Panc1 (cell line): ENCODE data around the gene RAB39A. TPM values are rescaled to one million over a fixed set of nuclear protein-coding genes. Genes with fewer than 3 reads are reported as not detected.
A peak's percentile ranks its signal among the peaks of the same experiment; 100 is the strongest.

Source experiments
- ATAC-seq: fragments of 200-7000 bp; cut with Tn5 transposase; 2 replicates; pipeline ENCODE4 v1.9.1; 2020; ENCODE audit warnings: mild to moderate bottlenecking, moderate library complexity
- BruUV-seq: library from RNA; stranded (reverse); fragments of 400-500 nt; replicated peaks from 2 replicates; lab custom pipeline; 2021; lab: Mats Ljungman, UMichigan
- CTCF ChIA-PET: fragments of 300-600 bp; sonication (Branson Sonifier 250); formaldehyde crosslinking; loops from one replicate; lab custom pipeline; 2022; ENCODE audit warnings: antibody characterized with exemption; lab: Charles Lee
- POLR2A ChIA-PET: fragments of 300-600 bp; sonication (Branson Sonifier 250); formaldehyde crosslinking; loops from one replicate; lab custom pipeline; 2022; ENCODE audit warnings: antibody characterized with exemption; lab: Charles Lee
- DNase-seq: peaks from one replicate; pipeline ENCODE4 v3.0.0-alpha.2; 2010; ENCODE audit warnings: low read depth, low spot score
- H3K27ac ChIP-seq: 2 replicates; pipeline ENCODE4 v1.5.1; 2011; ENCODE audit warnings: mild to moderate bottlenecking, low read length, inconsistent platforms
- H3K27me3 ChIP-seq: fragments of 200-500 bp; sonication (Bioruptor generic); 2 replicates; pipeline ENCODE4 v1.6.0; 2014; ENCODE audit warnings: low read length, inconsistent platforms; ENCODE audit not compliant: control insufficient read depth, insufficient read depth
- H3K36me3 ChIP-seq: fragments of 200-500 bp; sonication (Bioruptor generic); 2 replicates; pipeline ENCODE4 v1.5.1; 2014; ENCODE audit warnings: inconsistent platforms, mild to moderate bottlenecking, low read length, moderate library complexity; ENCODE audit not compliant: control insufficient read depth, insufficient read depth
- H3K4me1 ChIP-seq: 2 replicates; pipeline ENCODE4 v1.5.1; 2011; ENCODE audit warnings: inconsistent platforms, mild to moderate bottlenecking, low read length, moderate library complexity; ENCODE audit not compliant: control insufficient read depth, insufficient read depth
- H3K4me3 ChIP-seq, 2 experiments: 2 replicates each; pipeline ENCODE4 v1.5.1; 2011 to 2012; ENCODE audit warnings: low read depth in 2 of 2, low read length in 2 of 2, mild to moderate bottlenecking in 2 of 2, inconsistent platforms in 1 of 2, moderate library complexity in 1 of 2
- H3K9me3 ChIP-seq: fragments of 200-500 bp; sonication (Bioruptor generic); 2 replicates; pipeline ENCODE4 v1.5.1; 2014; ENCODE audit warnings: low read depth, mild to moderate bottlenecking, inconsistent platforms, low read length, moderate library complexity; ENCODE audit not compliant: control insufficient read depth, insufficient read depth
- CTCF ChIP-seq: fragments of 450-650 bp; IDR thresholded peaks from 2 replicates; pipeline ENCODE4 v1.5.1; 2017; ENCODE audit warnings: mild to moderate bottlenecking
- POLR2AphosphoS5 ChIP-seq: IDR thresholded peaks from 2 replicates; pipeline ENCODE4 v1.6.1; 2012; ENCODE audit warnings: mild to moderate bottlenecking, low read depth, low read length, moderate library complexity
- REST ChIP-seq, 2 experiments: IDR thresholded peaks; 2 replicates each; pipeline ENCODE4 v1.6.1; 2011 to 2012; ENCODE audit warnings: low read depth in 2 of 2, control low read depth in 1 of 2, low read length in 1 of 2, mild to moderate bottlenecking in 1 of 2, moderate library complexity in 1 of 2; ENCODE audit not compliant: insufficient read depth in 1 of 2
- SIN3A ChIP-seq: IDR thresholded peaks from 2 replicates; pipeline ENCODE4 v1.6.1; 2012; ENCODE audit warnings: low read depth, mild to moderate bottlenecking, low read length, moderate library complexity, borderline replicate concordance; ENCODE audit not compliant: insufficient read depth
- TCF7L2 ChIP-seq: IDR thresholded peaks from 2 replicates; pipeline ENCODE4 v1.6.1; 2011; ENCODE audit warnings: mild to moderate bottlenecking, low read depth, low read length, inconsistent platforms
- in situ Hi-C: cut with HindIII; loops from 2 replicates; pipeline ENCODE4 v1.10.0; 2016; ENCODE audit warnings: low sequenced_read_pairs, low pct_unique_long_range_greater_than_20kb
- intact Hi-C: fragments of 100-400 bp; cut with micrococcal nuclease; formaldehyde crosslinking; loops from one replicate; pipeline ENCODE4 v1.10.0; 2022; ENCODE audit not compliant: unreplicated experiment
- total RNA-seq: library from RNA; stranded (reverse); gene quantifications from one replicate; pipeline ENCODE4 v1.2.1, GENCODE V29; 2021; ENCODE audit not compliant: unreplicated experiment

Gene RAB39A
- total RNA-seq, 1 experiment from 2014 or later: 3.3 TPM

GRCh38 chr11:107999759-108000455 is 71.7 kb downstream of the RAB39A start:
- POLR2A ChIA-PET: no interaction called here
- intact Hi-C loops: no loop called here

GRCh38 chr11:108002476-108002875 is 74.2 kb downstream of the RAB39A start:
- intact Hi-C loops (no loop called here), in situ Hi-C loops (no loop called here)
- DNase-seq: no peak
- Histone ChIP-seq H3K27me3 (no peaks in the 10 kb centered on the region), H3K36me3 (no peaks in the 10 kb centered on the region), H3K9me3 (no peaks in the 10 kb centered on the region), H3K27ac (no peak overlapping the region), H3K4me1 (no peaks in the 10 kb centered on the region), H3K4me3 (no peak overlapping the region)
- no peak for TF ChIP-seq SIN3A
- TF ChIP-seq CTCF: no peak
- TF ChIP-seq POLR2AphosphoS5: no peak
- TF ChIP-seq REST (IDR thresholded peaks at IDR 0.05; ENCODE audit: insufficient read depth in 1 of 2, low read depth in 2 of 2, low read length in 1 of 2): no peak
- no peak for TF ChIP-seq TCF7L2
- POLR2A ChIA-PET: no interaction called here
- no TSS peak for BruUV-seq
- no peak for ATAC-seq
- CTCF ChIA-PET: interaction anchor here (0.7 kb wide), 1 partner anchor 83 kb away, joined by 3 read pairs; no protein-coding TSS in a partner anchor

More at GRCh38 chr11:107999759-108000455, 71.7 kb downstream of the RAB39A start:
- CTCF ChIA-PET: interaction anchor here (0.6 kb wide), 1 partner anchor 63 kb away, joined by 4 read pairs; no protein-coding TSS in a partner anchor
- Histone ChIP-seq H3K27me3 (no peaks in the 10 kb centered on the region), H3K27ac (no peak overlapping the region), H3K36me3 (no peaks in the 10 kb centered on the region), H3K9me3 (no peaks in the 10 kb centered on the region), H3K4me3 (no peak overlapping the region), H3K4me1 (no peaks in the 10 kb centered on the region)
- TF ChIP-seq CTCF: peak; percentile 85
- no peak for TF ChIP-seq REST (IDR thresholded peaks at IDR 0.05; ENCODE audit: insufficient read depth in 1 of 2, low read depth in 2 of 2, low read length in 1 of 2)
- ATAC-seq: peak; percentile 88
- peak; percentile 28 for DNase-seq
- in situ Hi-C loops: no loop called here
- BruUV-seq: no TSS peak
